ENCODE results near the gene PI4K2B.
"Not testable (repeated sequence)": the region's sequence is repeated elsewhere in the genome, so short reads cannot be mapped to it uniquely, and the experiment has no call there.

The PI4K2B gene

GRCh38 chr4:25236971-25237370 is 3.1 kb downstream of the PI4K2B start:
- H3K27ac ChIP-seq, result no peak overlapping the region
- H3K9me3 ChIP-seq (ENCODE audit: severe bottlenecking), result peaks cover 4% of the 10 kb centered on the region
- H3K27me3 ChIP-seq (ENCODE audit: insufficient read depth, low read depth, severe bottlenecking), result no peaks in the 10 kb centered on the region
- H3K4me3 ChIP-seq (ENCODE audit: low read depth, low read length), result no peak overlapping the region
- no peak for TF ChIP-seq CTCF (IDR thresholded peaks at IDR 0.05; ENCODE audit: low read depth, low read length)
- DNase-seq, result no peak
- peaks cover 11% of the 10 kb centered on the region for H3K36me3 ChIP-seq

- Histone ChIP-seq H3K36me3 (peaks cover 11% of the 10 kb centered on the region), H3K27ac (no peak overlapping the region), H3K9me3 (ENCODE audit: severe bottlenecking) (peaks cover under 1% of the 10 kb centered on the region), H3K27me3 (ENCODE audit: insufficient read depth, low read depth, severe bottlenecking) (no peaks in the 10 kb centered on the region), H3K4me3 (ENCODE audit: low read depth, low read length) (no peak overlapping the region)
- no peak for TF ChIP-seq CTCF (IDR thresholded peaks at IDR 0.05; ENCODE audit: low read depth, low read length)
- DNase-seq, result no peak
These were observed 4.2 kb downstream of the PI4K2B start for GRCh38 chr4:25238052-25238451.

- not testable (repeated sequence) for H3K27ac ChIP-seq; DNase-seq; H3K27me3 ChIP-seq (ENCODE audit: insufficient read depth, low read depth, severe bottlenecking); H3K36me3 ChIP-seq; H3K9me3 ChIP-seq (ENCODE audit: severe bottlenecking); H3K4me3 ChIP-seq (ENCODE audit: low read depth, low read length)
These were observed 5.7 kb downstream of the PI4K2B start for GRCh38 chr4:25239528-25239927.

GRCh38 chr4:25240754-25241210 is 6.9 kb downstream of the PI4K2B start:
- H3K9me3 ChIP-seq (ENCODE audit: severe bottlenecking); H3K27me3 ChIP-seq (ENCODE audit: insufficient read depth, low read depth, severe bottlenecking); H3K4me3 ChIP-seq (ENCODE audit: low read depth, low read length); DNase-seq; H3K27ac ChIP-seq; H3K36me3 ChIP-seq: not testable (repeated sequence)

- not testable (repeated sequence) for H3K27ac ChIP-seq; H3K27me3 ChIP-seq (ENCODE audit: insufficient read depth, low read depth, severe bottlenecking); H3K9me3 ChIP-seq (ENCODE audit: severe bottlenecking); DNase-seq; H3K36me3 ChIP-seq; H3K4me3 ChIP-seq (ENCODE audit: low read depth, low read length)
These were observed 8.4 kb downstream of the PI4K2B start for GRCh38 chr4:25242195-25242594.

- Histone ChIP-seq H3K27ac (no peak overlapping the region), H3K36me3 (no peaks in the 10 kb centered on the region), H3K9me3 (ENCODE audit: severe bottlenecking) (peaks cover 7% of the 10 kb centered on the region), H3K4me3 (ENCODE audit: low read depth, low read length) (no peak overlapping the region), H3K27me3 (ENCODE audit: insufficient read depth, low read depth, severe bottlenecking) (no peaks in the 10 kb centered on the region)
- DNase-seq, result no peak
- no peak for TF ChIP-seq CTCF (IDR thresholded peaks at IDR 0.05; ENCODE audit: low read depth, low read length)
These were observed 11.3 kb downstream of the PI4K2B start for GRCh38 chr4:25245181-25245580.

GRCh38 chr4:25246680-25247611 is 13.1 kb downstream of the PI4K2B start:
- H3K9me3 ChIP-seq (ENCODE audit: severe bottlenecking), result peaks cover 7% of the 10 kb centered on the region

GRCh38 chr4:25248875-25249274 is 15.0 kb downstream of the PI4K2B start:
- not testable (repeated sequence) for H3K9me3 ChIP-seq (ENCODE audit: severe bottlenecking); H3K27ac ChIP-seq; H3K27me3 ChIP-seq (ENCODE audit: insufficient read depth, low read depth, severe bottlenecking); H3K36me3 ChIP-seq; DNase-seq; H3K4me3 ChIP-seq (ENCODE audit: low read depth, low read length)

More at GRCh38 chr4:25246680-25247611, 13.1 kb downstream of the PI4K2B start:
- Histone ChIP-seq H3K27me3 (ENCODE audit: insufficient read depth, low read depth, severe bottlenecking) (no peaks in the 10 kb centered on the region), H3K4me3 (ENCODE audit: low read depth, low read length) (no peak overlapping the region), H3K27ac (no peak overlapping the region), H3K36me3 (no peaks in the 10 kb centered on the region)
- TF ChIP-seq CTCF (IDR thresholded peaks at IDR 0.05; ENCODE audit: low read depth, low read length), result no peak
- DNase-seq, result no peak

GRCh38 chr4:25249494-25249893 is 15.7 kb downstream of the PI4K2B start:
- not testable (repeated sequence) for DNase-seq; H3K9me3 ChIP-seq (ENCODE audit: severe bottlenecking); H3K27ac ChIP-seq; H3K27me3 ChIP-seq (ENCODE audit: insufficient read depth, low read depth, severe bottlenecking); H3K4me3 ChIP-seq (ENCODE audit: low read depth, low read length); H3K36me3 ChIP-seq

Measured in WERI-Rb-1 (cell line).